Measurements from ENCODE around the gene MPHOSPH9. TPM values are rescaled to one million over a fixed set of nuclear protein-coding genes. Genes with fewer than 3 reads are reported as not detected.
"Not testable (repeated sequence)": the region's sequence is repeated elsewhere in the genome, so short reads cannot be mapped to it uniquely, and the experiment has no call there.

MPHOSPH9 gene
- total RNA-seq, 4 donors from 2014 or later, result 14.2 to 25.3 (median 15.1) TPM

DNA sequence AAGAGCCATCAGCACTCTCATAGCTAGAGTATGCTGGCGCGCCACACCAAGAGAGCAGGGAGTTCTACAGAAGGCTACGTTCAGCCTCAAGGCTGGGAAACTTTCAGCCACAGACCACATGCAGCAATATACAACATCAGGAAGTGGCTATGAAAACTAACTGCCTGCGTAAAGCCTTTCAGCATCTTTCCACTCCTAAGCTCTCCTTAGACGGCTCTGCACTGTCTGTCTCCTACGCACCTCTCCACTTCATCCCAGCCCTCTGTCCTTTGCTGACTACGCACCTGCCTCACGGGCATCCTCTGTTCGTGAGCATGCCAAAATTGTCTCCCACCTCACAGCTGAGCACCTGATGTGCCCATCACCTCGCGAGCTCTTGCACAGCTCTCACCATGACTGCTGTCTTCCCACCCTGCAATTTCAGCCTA, 9.7 kb downstream of the MPHOSPH9 start:
- Histone ChIP-seq H3K27ac (replicated peaks in 1 of 4) (no peak overlapping the region), H3K9me3 (no peaks in the 10 kb centered on the region), H3K27me3 (no peaks in the 10 kb centered on the region), H3K4me1 (peaks cover 0 to under 1% (median under 1%) of the 10 kb centered on the region in 4 donors), H3K36me3 (peaks cover 8 to 52% (median 38%) of the 10 kb centered on the region in 4 donors), H3K4me3 (no peak overlapping the region)
- intact Hi-C loops (cut with DNase I), result no loop called here
- 87% methylated on average over 11 of the region's 11 CpGs for WGBS
- DNase-seq (ENCODE audit: extremely low spot score), result no peak
- TF ChIP-seq EP300 (IDR thresholded peaks at IDR 0.05), result no peak
- TF ChIP-seq, protein P1, sequence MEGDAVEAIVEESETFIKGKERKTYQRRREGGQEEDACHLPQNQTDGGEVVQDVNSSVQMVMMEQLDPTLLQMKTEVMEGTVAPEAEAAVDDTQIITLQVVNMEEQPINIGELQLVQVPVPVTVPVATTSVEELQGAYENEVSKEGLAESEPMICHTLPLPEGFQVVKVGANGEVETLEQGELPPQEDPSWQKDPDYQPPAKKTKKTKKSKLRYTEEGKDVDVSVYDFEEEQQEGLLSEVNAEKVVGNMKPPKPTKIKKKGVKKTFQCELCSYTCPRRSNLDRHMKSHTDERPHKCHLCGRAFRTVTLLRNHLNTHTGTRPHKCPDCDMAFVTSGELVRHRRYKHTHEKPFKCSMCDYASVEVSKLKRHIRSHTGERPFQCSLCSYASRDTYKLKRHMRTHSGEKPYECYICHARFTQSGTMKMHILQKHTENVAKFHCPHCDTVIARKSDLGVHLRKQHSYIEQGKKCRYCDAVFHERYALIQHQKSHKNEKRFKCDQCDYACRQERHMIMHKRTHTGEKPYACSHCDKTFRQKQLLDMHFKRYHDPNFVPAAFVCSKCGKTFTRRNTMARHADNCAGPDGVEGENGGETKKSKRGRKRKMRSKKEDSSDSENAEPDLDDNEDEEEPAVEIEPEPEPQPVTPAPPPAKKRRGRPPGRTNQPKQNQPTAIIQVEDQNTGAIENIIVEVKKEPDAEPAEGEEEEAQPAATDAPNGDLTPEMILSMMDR (IDR thresholded peaks at IDR 0.05), result no peak
- TF ChIP-seq POLR2A (IDR thresholded peaks at IDR 0.05; ENCODE audit: low read depth), result no peak
- no peak for TF ChIP-seq POLR2AphosphoS5 (IDR thresholded peaks at IDR 0.05)

DNA sequence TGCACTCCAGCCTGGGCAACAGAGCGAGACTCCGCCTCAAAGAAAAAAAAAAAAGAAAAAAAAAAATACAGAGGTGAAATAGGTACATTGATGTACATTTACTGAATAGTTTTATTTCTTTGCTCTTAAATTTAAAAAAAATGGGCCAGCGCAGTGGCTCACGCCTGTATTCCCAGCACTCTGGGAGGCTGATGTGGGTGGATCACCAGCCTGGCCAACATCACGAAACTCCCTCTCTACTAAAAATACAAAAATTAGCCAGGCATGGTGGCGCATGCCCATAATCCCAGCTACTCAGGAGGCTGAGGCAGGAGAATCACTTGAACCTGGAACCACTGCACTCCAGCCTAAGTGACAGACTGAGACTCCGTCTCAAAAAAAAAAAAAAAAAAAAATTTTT, 25.1 kb downstream of the MPHOSPH9 start:
- DNase-seq (ENCODE audit: extremely low spot score); H3K4me3 ChIP-seq; H3K27ac ChIP-seq (replicated peaks in 1 of 4); intact Hi-C loops (cut with DNase I); H3K9me3 ChIP-seq; H3K4me1 ChIP-seq; H3K27me3 ChIP-seq: not testable (repeated sequence)
- peaks cover 3 to 74% (median 55%) of the 10 kb centered on the region in 4 donors for H3K36me3 ChIP-seq
- 98% methylated on average over 7 of the region's 7 CpGs for WGBS

DNA sequence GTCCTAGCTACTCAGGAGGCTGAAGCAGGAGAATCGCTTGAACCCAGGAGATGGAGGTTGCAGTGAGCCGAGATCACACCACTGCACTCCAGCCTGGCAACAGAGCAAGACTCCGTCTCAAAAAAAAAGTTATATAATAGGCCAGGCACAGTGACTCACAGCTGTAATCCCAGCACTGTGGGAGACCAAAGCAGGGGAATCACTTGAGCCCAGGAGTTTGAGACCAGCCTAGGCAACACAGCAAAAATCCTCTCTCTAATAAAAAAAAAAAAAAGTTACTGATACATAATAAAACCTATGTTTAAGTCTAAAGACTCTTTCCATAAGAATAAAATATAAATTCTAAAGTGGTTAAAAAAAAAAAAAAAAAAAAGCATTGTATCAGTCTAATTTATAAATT, 26.1 kb downstream of the MPHOSPH9 start:
- intact Hi-C loops (cut with DNase I); H3K4me3 ChIP-seq; H3K4me1 ChIP-seq; DNase-seq (ENCODE audit: extremely low spot score); H3K27ac ChIP-seq (replicated peaks in 1 of 4); H3K9me3 ChIP-seq; H3K27me3 ChIP-seq: not testable (repeated sequence)
- 59% methylated on average over 3 of the region's 3 CpGs for WGBS
- H3K36me3 ChIP-seq, result peaks cover 8 to 79% (median 57%) of the 10 kb centered on the region in 4 donors

DNA sequence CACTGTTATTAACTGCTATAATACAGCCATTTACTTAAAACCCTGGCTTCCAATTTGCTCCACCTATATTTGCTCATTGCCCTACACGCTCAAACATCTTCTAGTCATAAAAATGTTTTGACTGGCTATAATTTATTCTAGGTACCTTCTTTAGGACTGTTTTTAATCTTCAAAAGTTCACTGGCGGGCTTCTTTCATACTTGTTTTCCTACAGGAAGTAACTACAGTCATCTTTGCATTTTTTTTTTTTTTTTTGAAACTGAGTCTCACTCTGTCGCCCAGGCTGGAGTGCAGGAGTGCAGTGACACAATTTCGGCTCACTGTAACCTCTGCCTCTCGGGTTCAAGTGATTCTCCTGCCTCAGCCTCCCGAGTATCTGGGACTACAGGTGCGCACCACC, 32.5 kb downstream of the MPHOSPH9 start:
- Histone ChIP-seq H3K4me3 (no peak overlapping the region), H3K27me3 (no peaks in the 10 kb centered on the region), H3K27ac (replicated peaks in 1 of 4) (no peak overlapping the region), H3K4me1 (no peaks in the 10 kb centered on the region), H3K9me3 (no peaks in the 10 kb centered on the region), H3K36me3 (peaks cover 8 to 58% (median 39%) of the 10 kb centered on the region in 4 donors)
- DNase-seq (ENCODE audit: extremely low spot score), result no peak
- TF ChIP-seq, protein P1 (IDR thresholded peaks at IDR 0.05), result no peak
- TF ChIP-seq POLR2A (IDR thresholded peaks at IDR 0.05; ENCODE audit: low read depth) (no peak), POLR2AphosphoS5 (IDR thresholded peaks at IDR 0.05) (no peak), EP300 (IDR thresholded peaks at IDR 0.05) (no peak)
- intact Hi-C loops (cut with DNase I), result no loop called here
- 94% methylated on average over 7 of the region's 7 CpGs for WGBS

DNA sequence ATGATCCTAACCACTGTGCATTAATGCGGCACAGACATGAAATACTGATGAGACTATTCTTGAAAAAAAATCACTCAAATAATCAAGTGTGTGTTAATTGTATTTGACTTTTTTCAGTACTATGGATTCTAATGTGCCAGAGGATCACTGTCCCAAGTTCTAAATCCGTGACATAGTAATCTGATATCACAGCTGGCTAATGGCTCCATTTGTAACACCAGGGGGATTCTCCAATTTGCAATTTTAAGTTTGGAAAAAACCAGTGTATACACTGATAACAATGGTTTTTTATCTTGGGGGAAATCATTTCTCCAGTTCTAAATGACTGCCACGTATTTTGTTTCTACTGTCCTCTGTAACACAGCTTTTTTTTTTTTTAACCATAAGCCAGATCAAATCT, 33.0 kb downstream of the MPHOSPH9 start:
- Histone ChIP-seq H3K4me3 (no peak overlapping the region), H3K9me3 (no peaks in the 10 kb centered on the region), H3K36me3 (peaks cover 8 to 58% (median 38%) of the 10 kb centered on the region in 4 donors), H3K27ac (replicated peaks in 1 of 4) (no peak overlapping the region), H3K27me3 (no peaks in the 10 kb centered on the region), H3K4me1 (no peaks in the 10 kb centered on the region)
- 89% methylated on average over 3 of the region's 3 CpGs for WGBS
- no peak for TF ChIP-seq POLR2A (IDR thresholded peaks at IDR 0.05; ENCODE audit: low read depth)
- TF ChIP-seq, protein P1 (IDR thresholded peaks at IDR 0.05), result no peak
- TF ChIP-seq POLR2AphosphoS5 (IDR thresholded peaks at IDR 0.05), result no peak
- no peak for TF ChIP-seq EP300 (IDR thresholded peaks at IDR 0.05)
- intact Hi-C loops (cut with DNase I), result no loop called here
- no peak for DNase-seq (ENCODE audit: extremely low spot score)

DNA sequence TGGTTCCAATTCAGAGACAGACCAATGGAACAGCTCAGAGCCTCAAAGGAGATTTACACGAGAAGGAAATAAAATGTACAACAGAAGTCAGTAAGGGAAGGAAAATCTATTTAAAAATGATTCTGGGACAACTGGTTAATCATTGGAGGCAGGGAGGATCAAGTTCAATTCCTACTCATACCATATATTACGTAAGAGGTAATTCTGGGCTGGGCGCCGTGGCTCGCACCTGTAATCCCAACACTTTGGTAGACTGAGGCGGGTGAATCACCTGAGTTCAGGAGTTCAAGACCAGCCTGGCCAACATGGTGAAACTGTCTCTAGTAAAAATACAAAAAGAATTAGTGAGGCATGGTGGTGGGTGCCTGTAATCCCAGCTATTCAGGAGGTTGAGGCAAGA, 45.3 kb downstream of the MPHOSPH9 start:
- 94% methylated on average over 6 of the region's 6 CpGs for WGBS
- TF ChIP-seq, protein P1 (IDR thresholded peaks at IDR 0.05), result no peak
- no peak for TF ChIP-seq EP300 (IDR thresholded peaks at IDR 0.05)
- TF ChIP-seq POLR2AphosphoS5 (IDR thresholded peaks at IDR 0.05), result no peak
- no peak for TF ChIP-seq POLR2A (IDR thresholded peaks at IDR 0.05; ENCODE audit: low read depth)
- H3K27ac ChIP-seq (replicated peaks in 1 of 4), result no peak overlapping the region
- no peak overlapping the region for H3K4me3 ChIP-seq
- no peaks in the 10 kb centered on the region for H3K27me3 ChIP-seq
- no peaks in the 10 kb centered on the region for H3K4me1 ChIP-seq
- intact Hi-C loops (cut with DNase I), result no loop called here
- no peaks in the 10 kb centered on the region for H3K9me3 ChIP-seq
- H3K36me3 ChIP-seq, result peaks cover 0 to 76% (median 55%) of the 10 kb centered on the region in 4 donors
- no peak for DNase-seq (ENCODE audit: extremely low spot score)
